Measurements from ENCODE around the gene PARP2. TPM values are rescaled to one million over a fixed set of nuclear protein-coding genes. Genes with fewer than 3 reads are reported as not detected.

The PARP2 gene
- total RNA-seq, 1 donor from 2014 or later = 25.3 TPM

- H3K4me1 Mint-ChIP-seq (ENCODE audit: unreplicated experiment) = peaks cover 31% of the 10 kb centered on the region
- no peaks in the 10 kb centered on the region for H3K9me3 Mint-ChIP-seq (ENCODE audit: unreplicated experiment)
- peak overlapping the region; percentile 27 for H3K27ac Mint-ChIP-seq (ENCODE audit: unreplicated experiment)
- no peak overlapping the region for H3K4me3 Mint-ChIP-seq (ENCODE audit: unreplicated experiment)
- H3K27me3 Mint-ChIP-seq (ENCODE audit: unreplicated experiment) = no peaks in the 10 kb centered on the region
- peaks cover 10% of the 10 kb centered on the region for H3K36me3 Mint-ChIP-seq (ENCODE audit: unreplicated experiment)
- no peak for DNase-seq (ENCODE audit: extremely low spot score, unreplicated experiment)
- TF ChIP-seq CTCF (IDR thresholded peaks at IDR 0.05) = no peak
Observed at GRCh38 chr14:20328705-20329104, 14.7 kb upstream of the PARP2 start.

GRCh38 chr14:20329355-20329754 lies 14.1 kb upstream of the PARP2 start:
- Mint-ChIP-seq H3K27me3 (ENCODE audit: unreplicated experiment) (no peaks in the 10 kb centered on the region), H3K36me3 (ENCODE audit: unreplicated experiment) (peaks cover 7% of the 10 kb centered on the region), H3K27ac (ENCODE audit: unreplicated experiment) (no peak overlapping the region), H3K4me3 (ENCODE audit: unreplicated experiment) (no peak overlapping the region), H3K9me3 (ENCODE audit: unreplicated experiment) (no peaks in the 10 kb centered on the region), H3K4me1 (ENCODE audit: unreplicated experiment) (peaks cover 31% of the 10 kb centered on the region)
- no peak for TF ChIP-seq CTCF (IDR thresholded peaks at IDR 0.05)
- DNase-seq (ENCODE audit: extremely low spot score, unreplicated experiment) = no peak

- H3K4me3 Mint-ChIP-seq (ENCODE audit: unreplicated experiment) = peak overlapping the region; percentile 8
- H3K4me1 Mint-ChIP-seq (ENCODE audit: unreplicated experiment) = peaks cover 31% of the 10 kb centered on the region
- peak overlapping the region; percentile 50 for H3K27ac Mint-ChIP-seq (ENCODE audit: unreplicated experiment)
Observed at GRCh38 chr14:20331053-20331613, 12.3 kb upstream of the PARP2 start.

GRCh38 chr14:20332431-20332787 lies 11.0 kb upstream of the PARP2 start:
- H3K27ac Mint-ChIP-seq (ENCODE audit: unreplicated experiment) = peak overlapping the region; percentile 98

More at GRCh38 chr14:20331053-20331613, 12.3 kb upstream of the PARP2 start:
- no peak for TF ChIP-seq CTCF (IDR thresholded peaks at IDR 0.05)
- H3K36me3 Mint-ChIP-seq (ENCODE audit: unreplicated experiment) = peaks cover 3% of the 10 kb centered on the region
- no peaks in the 10 kb centered on the region for H3K9me3 Mint-ChIP-seq (ENCODE audit: unreplicated experiment)
- H3K27me3 Mint-ChIP-seq (ENCODE audit: unreplicated experiment) = no peaks in the 10 kb centered on the region
- no peak for DNase-seq (ENCODE audit: extremely low spot score, unreplicated experiment)

More at GRCh38 chr14:20332431-20332787, 11.0 kb upstream of the PARP2 start:
- H3K9me3 Mint-ChIP-seq (ENCODE audit: unreplicated experiment) = no peaks in the 10 kb centered on the region
- no peak for DNase-seq (ENCODE audit: extremely low spot score, unreplicated experiment)
- no peak for TF ChIP-seq CTCF (IDR thresholded peaks at IDR 0.05)
- peaks cover 27% of the 10 kb centered on the region for H3K4me1 Mint-ChIP-seq (ENCODE audit: unreplicated experiment)
- no peaks in the 10 kb centered on the region for H3K36me3 Mint-ChIP-seq (ENCODE audit: unreplicated experiment)
- H3K27me3 Mint-ChIP-seq (ENCODE audit: unreplicated experiment) = no peaks in the 10 kb centered on the region
- H3K4me3 Mint-ChIP-seq (ENCODE audit: unreplicated experiment) = peak overlapping the region; percentile 98

Data from osteocyte (in vitro differentiated cells).